Endodermal cell (in vitro differentiated cells): Measurements from ENCODE around the gene CILP. TPM values are rescaled to one million over a fixed set of nuclear protein-coding genes. Genes with fewer than 3 reads are reported as not detected.

ENCODE experiments used
- DNase-seq: peaks from one replicate; pipeline ENCODE4 v3.0.0-alpha.2; 2017
- H3K27ac ChIP-seq: 2 replicates; pipeline ENCODE4 v1.5.1; 2013; ENCODE audit warnings: mild to moderate bottlenecking, low read depth, low read length, moderate library complexity
- H3K27me3 ChIP-seq: 2 replicates; pipeline ENCODE4 v1.6.1; 2013; ENCODE audit warnings: mild to moderate bottlenecking, low read length, moderate library complexity; ENCODE audit not compliant: insufficient read depth, control insufficient read depth, poor library complexity, severe bottlenecking
- H3K36me3 ChIP-seq: 2 replicates; pipeline ENCODE4 v1.7.0; 2013; ENCODE audit warnings: mild to moderate bottlenecking, low read length, moderate library complexity; ENCODE audit not compliant: control insufficient read depth, insufficient read depth
- H3K4me1 ChIP-seq: one replicate; pipeline ENCODE4 v1.7.0; 2013; ENCODE audit warnings: low read length; ENCODE audit not compliant: control insufficient read depth, insufficient read depth
- H3K4me3 ChIP-seq: 2 replicates; pipeline ENCODE4 v1.5.1; 2013; ENCODE audit warnings: mild to moderate bottlenecking, low read length, moderate library complexity
- H3K9ac ChIP-seq: 2 replicates; pipeline ENCODE4 v1.6.1; 2013; ENCODE audit warnings: mild to moderate bottlenecking, low read length, moderate library complexity; ENCODE audit not compliant: poor library complexity, severe bottlenecking; ENCODE audit errors: extremely low read depth
- H3K9me3 ChIP-seq: 2 replicates; pipeline ENCODE4 v1.6.1; 2013; ENCODE audit warnings: mild to moderate bottlenecking, low read length, moderate library complexity; ENCODE audit not compliant: control insufficient read depth
- H3K27ac Mint-ChIP-seq: 2 replicates; pipeline ENCODE4 v1.8.0; 2020; ENCODE audit warnings: mixed read lengths
- H3K27me3 Mint-ChIP-seq: 2 replicates; pipeline ENCODE4 v1.8.0; 2021; ENCODE audit warnings: mild to moderate bottlenecking, mixed read lengths; ENCODE audit not compliant: insufficient read depth
- H3K36me3 Mint-ChIP-seq: 2 replicates; pipeline ENCODE4 v1.8.0; 2020; ENCODE audit warnings: low read depth, mixed read lengths
- H3K4me1 Mint-ChIP-seq: 2 replicates; pipeline ENCODE4 v1.8.0; 2020; ENCODE audit warnings: mixed read lengths
- H3K4me3 Mint-ChIP-seq: 2 replicates; pipeline ENCODE4 v1.8.0; 2020; ENCODE audit warnings: mild to moderate bottlenecking, moderate library complexity, mixed read lengths
- H3K9me3 Mint-ChIP-seq: 2 replicates; pipeline ENCODE4 v1.8.0; 2020; ENCODE audit warnings: mild to moderate bottlenecking, mixed read lengths
- CTCF ChIP-seq: fragments of 200-600 bp; sonication (generic); conservative IDR thresholded peaks from 2 replicates; pipeline ENCODE4 v1.5.0; 2021; ENCODE audit warnings: antibody characterized with exemption, mild to moderate bottlenecking
- WGBS, 2 experiments: methylation state at CpG; one replicate each; pipeline versions ENCODE4 v1.1.5 to v1.1.7; 2013; ENCODE audit warnings: missing lambda C conversion rate in 2 of 2, mixed read lengths in 1 of 2; ENCODE audit not compliant: insufficient coverage in 1 of 2, insufficient read length in 1 of 2; 5-methylcytosine and 5-hydroxymethylcytosine counted together
- total RNA-seq, 2 donors: library from RNA; stranded (reverse); fragmentation: NEBNext Ultra II Directional in 1 of 2; extraction: Animal tissue kit (Norgen Biotek cat#: 25700) in 1 of 2; gene quantifications; 2 replicates in 1 of 2; 3 replicates in 1 of 2; pipeline ENCODE4 v1.2.1, GENCODE V29; 2021

The CILP gene
- total RNA-seq, 2 donors from 2014 or later, result 0.07 TPM; not detected in 1

- H3K4me1 Mint-ChIP-seq, result peaks cover 11% of the 10 kb centered on the region
- no peak overlapping the region for H3K4me3 Mint-ChIP-seq
- no peak overlapping the region for H3K4me3 ChIP-seq
- no peak for TF ChIP-seq CTCF
- peaks cover 3% of the 10 kb centered on the region for H3K4me1 ChIP-seq
- H3K27ac ChIP-seq, result no peak overlapping the region
- no peaks in the 10 kb centered on the region for H3K9me3 Mint-ChIP-seq
- H3K36me3 Mint-ChIP-seq, result no peaks in the 10 kb centered on the region
- no peak overlapping the region for H3K27ac Mint-ChIP-seq
- H3K27me3 Mint-ChIP-seq, result peaks cover 9% of the 10 kb centered on the region
- H3K9me3 ChIP-seq, result no peaks in the 10 kb centered on the region
- WGBS, 2 experiments, result 91 to 100% methylated on average over 4 of the region's 4 CpGs
- DNase-seq, result no peak
- H3K27me3 ChIP-seq, result no peaks in the 10 kb centered on the region
- H3K36me3 ChIP-seq, result no peaks in the 10 kb centered on the region
- no peak overlapping the region for H3K9ac ChIP-seq
Observed at GRCh38 chr15:65222891-65223290, 11.6 kb upstream of the CILP start.

GRCh38 chr15:65221697-65222096 is 10.4 kb upstream of the CILP start:
- Mint-ChIP-seq H3K9me3 (no peaks in the 10 kb centered on the region), H3K4me1 (peaks cover 8% of the 10 kb centered on the region), H3K27me3 (peaks cover 11% of the 10 kb centered on the region), H3K36me3 (no peaks in the 10 kb centered on the region), H3K27ac (no peak overlapping the region), H3K4me3 (no peak overlapping the region)
- Histone ChIP-seq H3K9me3 (no peaks in the 10 kb centered on the region), H3K4me3 (no peak overlapping the region), H3K27ac (no peak overlapping the region), H3K27me3 (no peaks in the 10 kb centered on the region), H3K36me3 (no peaks in the 10 kb centered on the region), H3K9ac (no peak overlapping the region), H3K4me1 (peaks cover 3% of the 10 kb centered on the region)
- TF ChIP-seq CTCF, result no peak
- no peak for DNase-seq
- 80 to 92% methylated on average over 2 of the region's 2 CpGs for WGBS, 2 experiments

- H3K27me3 ChIP-seq, result no peaks in the 10 kb centered on the region
- no peak overlapping the region for H3K9ac ChIP-seq
- no peaks in the 10 kb centered on the region for H3K36me3 Mint-ChIP-seq
- no peak overlapping the region for H3K27ac Mint-ChIP-seq
- H3K4me3 Mint-ChIP-seq, result no peak overlapping the region
- H3K27ac ChIP-seq, result no peak overlapping the region
- no peaks in the 10 kb centered on the region for H3K36me3 ChIP-seq
- H3K4me3 ChIP-seq, result no peak overlapping the region
- H3K4me1 Mint-ChIP-seq, result no peaks in the 10 kb centered on the region
- H3K9me3 Mint-ChIP-seq, result no peaks in the 10 kb centered on the region
- no peaks in the 10 kb centered on the region for H3K4me1 ChIP-seq
- no peak for DNase-seq
- 95 to 100% methylated on average over 3 of the region's 3 CpGs for WGBS, 2 experiments
- TF ChIP-seq CTCF, result no peak
- no peaks in the 10 kb centered on the region for H3K9me3 ChIP-seq
- H3K27me3 Mint-ChIP-seq, result peaks cover 9% of the 10 kb centered on the region
Observed at GRCh38 chr15:65219137-65219536, 7.9 kb upstream of the CILP start.
